LHCN-M2 (cell line): ENCODE results near the gene TTLL11. TPM values are rescaled to one million over a fixed set of nuclear protein-coding genes. Genes with fewer than 3 reads are reported as not detected.

Experiments
- DNase-seq: peaks from one replicate; pipeline ENCODE4 v3.0.0-alpha.2; 2012; ENCODE audit warnings: low read depth
- total RNA-seq: library from RNA; depleted of rRNA; stranded (reverse); fragments of >200 nt; gene quantifications from 2 replicates; pipeline ENCODE4 v1.2.3, GENCODE V29; 2014

The TTLL11 gene
- total RNA-seq, 1 experiment from 2014 or later: 3.4 TPM

- no peak for DNase-seq
These were observed 209.6 kb downstream of the TTLL11 start for GRCh38 chr9:121883281-121884056.

- DNase-seq: no peak
These were observed 211.1 kb downstream of the TTLL11 start for GRCh38 chr9:121881920-121882500.

- no peak for DNase-seq
These were observed 212.7 kb downstream of the TTLL11 start for GRCh38 chr9:121880343-121880898.

GRCh38 chr9:121878271-121878822, 214.8 kb downstream of the TTLL11 start:
- DNase-seq: no peak

- DNase-seq: peak; percentile 26
These were observed 216.3 kb downstream of the TTLL11 start for GRCh38 chr9:121876658-121877271.

GRCh38 chr9:121876255-121876654, 216.9 kb downstream of the TTLL11 start:
- no peak for DNase-seq

- no peak for DNase-seq
These were observed 218.6 kb downstream of the TTLL11 start for GRCh38 chr9:121874524-121874923.

- DNase-seq: peak; percentile 37
These were observed 221.6 kb downstream of the TTLL11 start for GRCh38 chr9:121871431-121872025.

GRCh38 chr9:121870271-121870670, 222.8 kb downstream of the TTLL11 start:
- no peak for DNase-seq

- DNase-seq: no peak
These were observed 224.5 kb downstream of the TTLL11 start for GRCh38 chr9:121868626-121869025.

GRCh38 chr9:121866927-121867326, 226.2 kb downstream of the TTLL11 start:
- DNase-seq: no peak

- DNase-seq: no peak
These were observed 227.2 kb downstream of the TTLL11 start for GRCh38 chr9:121865884-121866283.

GRCh38 chr9:121865060-121865459, 228.0 kb downstream of the TTLL11 start:
- no peak for DNase-seq

- DNase-seq: no peak
These were observed 229.2 kb downstream of the TTLL11 start for GRCh38 chr9:121863955-121864354.

GRCh38 chr9:121862371-121863332, 230.5 kb downstream of the TTLL11 start:
- no peak for DNase-seq

GRCh38 chr9:121861501-121862180, 231.5 kb downstream of the TTLL11 start:
- DNase-seq: peak; percentile 24

GRCh38 chr9:121860744-121861143, 232.4 kb downstream of the TTLL11 start:
- peak; percentile 82 for DNase-seq

- no peak for DNase-seq
These were observed 232.9 kb downstream of the TTLL11 start for GRCh38 chr9:121860213-121860612.

GRCh38 chr9:121859646-121860045, 233.5 kb downstream of the TTLL11 start:
- DNase-seq: no peak

GRCh38 chr9:121858788-121859187, 234.3 kb downstream of the TTLL11 start:
- DNase-seq: no peak
